NCI-H82 treated with DMSO at 0.1 percent for 48 hours (cell line): ENCODE measurements around the gene AMPD2.
"Not testable (repeated sequence)": the region's sequence is repeated elsewhere in the genome, so short reads cannot be mapped to it uniquely, and the experiment has no call there.

Experiments
- DNase-seq: peaks from one replicate; lab custom pipeline; 2025; ENCODE audit not compliant: unreplicated experiment; lab: John Stamatoyannopoulos, UW

AMPD2 gene

DNA sequence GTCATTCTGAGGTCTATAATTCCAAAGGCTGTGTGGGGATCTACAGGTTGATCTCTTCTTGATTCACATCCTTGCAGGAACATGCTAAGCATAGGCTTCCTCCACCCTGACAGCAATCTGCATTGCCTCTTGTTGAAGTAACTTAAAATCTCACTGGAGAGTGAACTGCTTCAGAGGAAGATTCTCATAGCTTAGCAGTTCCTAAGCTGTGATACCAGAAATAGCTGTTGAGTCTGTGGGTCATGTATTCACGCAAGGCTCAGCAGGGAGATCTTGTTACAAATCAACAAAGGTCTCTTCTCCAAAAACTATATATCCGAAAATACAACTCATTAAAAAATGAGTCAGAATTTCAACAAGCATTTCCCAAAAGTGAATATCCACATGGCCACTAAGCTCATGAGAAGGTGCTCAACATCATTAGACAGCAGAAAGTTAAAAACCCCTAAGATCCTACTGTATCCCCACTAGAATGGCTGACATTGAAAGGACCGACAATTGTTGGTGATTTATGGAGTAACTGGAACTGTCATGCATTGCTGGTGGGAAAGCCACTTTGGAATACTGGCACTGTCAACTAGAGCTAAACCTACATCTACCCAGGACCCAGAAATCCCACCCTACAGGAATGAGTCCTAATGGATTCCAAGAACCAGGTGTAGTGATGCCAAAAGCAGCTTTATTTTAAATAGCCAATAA lies 57.2 kb downstream of the AMPD2 start:
- not testable (repeated sequence) for DNase-seq

DNA sequence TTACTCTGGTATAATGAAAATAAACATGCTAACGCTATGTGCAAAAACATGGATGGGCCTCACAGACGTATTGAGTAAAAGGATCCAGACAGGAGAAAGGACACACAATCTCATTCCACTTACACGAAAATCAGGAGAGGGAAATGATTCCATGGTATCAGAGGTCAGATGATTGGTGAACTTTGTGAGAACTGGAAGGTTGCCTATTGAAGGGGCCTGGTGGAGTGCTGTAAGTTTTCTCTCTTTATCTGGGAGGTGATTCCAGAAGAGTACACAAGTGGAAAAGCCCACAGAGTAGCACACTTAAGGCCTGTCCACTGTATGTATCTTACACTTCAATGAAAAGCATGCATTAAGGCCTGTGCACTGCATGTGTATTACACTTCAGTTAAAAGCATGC lies 57.8 kb downstream of the AMPD2 start:
- no peak for DNase-seq

DNA sequence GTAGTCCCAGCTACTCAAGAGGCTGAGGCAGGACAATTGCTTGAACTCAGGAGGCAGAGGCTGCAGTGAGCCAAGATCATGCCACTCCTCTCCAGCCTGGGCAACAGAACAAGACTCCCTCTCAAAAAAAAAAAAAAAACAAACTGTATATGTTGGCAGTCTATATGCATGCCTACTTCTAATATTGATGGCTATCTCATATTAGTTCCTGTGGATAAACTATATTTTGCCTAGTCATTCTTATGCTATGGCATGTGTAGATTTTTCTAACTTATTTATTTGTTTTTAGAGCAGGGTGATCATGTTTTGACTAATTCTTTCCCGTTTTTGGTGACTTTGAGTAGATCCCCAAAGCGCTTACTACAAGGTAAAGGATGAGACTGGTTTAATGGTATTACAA lies 59.0 kb downstream of the AMPD2 start:
- DNase-seq = not testable (repeated sequence)
